Astrocyte (in vitro differentiated cells and primary cell): ENCODE data around the gene RFC3.

Source experiments
- EZH2 ChIP-seq: IDR thresholded peaks from 2 replicates; pipeline ENCODE4 v1.6.1; 2012; ENCODE audit warnings: mild to moderate bottlenecking, low read length, inconsistent platforms; ENCODE audit not compliant: insufficient read depth
- TF ChIP-seq, protein P1 (sequence below): IDR thresholded peaks from 2 replicates; pipeline ENCODE4 v1.5.1; 2011; ENCODE audit warnings: low read depth, mild to moderate bottlenecking, inconsistent platforms, low read length, moderate library complexity; ENCODE audit not compliant: insufficient read depth

DNA sequence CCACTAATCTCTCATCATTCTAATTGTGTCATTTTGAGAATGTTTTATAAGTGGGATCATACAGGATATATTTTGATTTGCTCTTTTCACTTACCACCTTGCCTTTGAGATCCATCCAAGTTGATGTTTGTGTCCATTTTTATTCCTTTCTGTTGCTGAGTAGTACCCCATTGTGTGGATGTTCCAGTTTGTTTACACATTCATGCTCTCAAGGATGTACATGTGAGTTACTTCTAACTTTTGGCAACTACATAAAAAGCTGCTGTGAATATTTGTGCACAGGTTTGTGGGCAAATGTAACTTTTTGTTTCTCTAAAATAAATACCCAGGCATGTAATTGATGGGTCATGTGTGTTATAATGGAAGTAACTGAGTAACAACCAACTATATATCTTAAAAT is 64.9 kb downstream of the RFC3 start:
- TF ChIP-seq, protein P1, sequence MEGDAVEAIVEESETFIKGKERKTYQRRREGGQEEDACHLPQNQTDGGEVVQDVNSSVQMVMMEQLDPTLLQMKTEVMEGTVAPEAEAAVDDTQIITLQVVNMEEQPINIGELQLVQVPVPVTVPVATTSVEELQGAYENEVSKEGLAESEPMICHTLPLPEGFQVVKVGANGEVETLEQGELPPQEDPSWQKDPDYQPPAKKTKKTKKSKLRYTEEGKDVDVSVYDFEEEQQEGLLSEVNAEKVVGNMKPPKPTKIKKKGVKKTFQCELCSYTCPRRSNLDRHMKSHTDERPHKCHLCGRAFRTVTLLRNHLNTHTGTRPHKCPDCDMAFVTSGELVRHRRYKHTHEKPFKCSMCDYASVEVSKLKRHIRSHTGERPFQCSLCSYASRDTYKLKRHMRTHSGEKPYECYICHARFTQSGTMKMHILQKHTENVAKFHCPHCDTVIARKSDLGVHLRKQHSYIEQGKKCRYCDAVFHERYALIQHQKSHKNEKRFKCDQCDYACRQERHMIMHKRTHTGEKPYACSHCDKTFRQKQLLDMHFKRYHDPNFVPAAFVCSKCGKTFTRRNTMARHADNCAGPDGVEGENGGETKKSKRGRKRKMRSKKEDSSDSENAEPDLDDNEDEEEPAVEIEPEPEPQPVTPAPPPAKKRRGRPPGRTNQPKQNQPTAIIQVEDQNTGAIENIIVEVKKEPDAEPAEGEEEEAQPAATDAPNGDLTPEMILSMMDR, result no peak
- no peak for TF ChIP-seq EZH2
